Measurements from ENCODE around the gene DVL1.
"Not testable (repeated sequence)": the region's sequence is repeated elsewhere in the genome, so short reads cannot be mapped to it uniquely, and the experiment has no call there.

DVL1 gene

DNA sequence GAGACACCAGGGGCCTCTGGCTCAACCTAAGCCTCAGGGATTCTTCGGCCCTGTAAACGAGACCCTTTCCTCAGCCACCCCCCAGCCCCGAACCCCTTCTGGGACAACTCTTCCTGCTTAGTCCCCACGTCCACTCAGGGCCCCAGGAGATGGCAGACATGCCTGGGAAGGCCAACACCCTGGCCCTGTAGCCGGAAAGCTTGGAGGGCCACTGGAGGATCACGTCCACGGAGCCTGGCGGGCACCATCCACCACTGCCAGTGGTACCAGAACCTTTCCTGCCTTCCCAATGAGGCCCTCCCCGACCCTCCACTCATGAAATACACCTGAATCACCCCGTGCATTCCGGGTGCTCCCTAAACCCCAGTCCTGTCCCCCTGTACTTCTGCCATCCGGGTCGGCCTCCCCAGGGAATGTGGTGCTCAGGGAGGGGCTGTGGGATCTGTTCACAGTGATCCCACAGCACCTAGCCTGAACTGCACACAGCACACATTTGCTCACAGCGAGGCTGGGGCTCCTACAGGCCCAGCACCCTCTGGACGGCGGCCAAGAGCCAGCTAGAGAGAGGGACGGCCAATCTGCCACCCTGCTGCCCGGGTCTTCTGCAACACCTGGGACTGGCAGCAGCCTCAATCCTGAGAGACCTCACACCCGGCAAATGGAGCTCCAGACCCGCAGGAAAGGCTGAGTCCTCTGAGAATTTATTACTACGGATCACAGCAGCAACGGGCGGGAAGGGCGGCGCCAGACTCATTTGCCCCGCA lies 24.0 kb upstream of the DVL1 start:
- no peak for DNase-seq

DNA sequence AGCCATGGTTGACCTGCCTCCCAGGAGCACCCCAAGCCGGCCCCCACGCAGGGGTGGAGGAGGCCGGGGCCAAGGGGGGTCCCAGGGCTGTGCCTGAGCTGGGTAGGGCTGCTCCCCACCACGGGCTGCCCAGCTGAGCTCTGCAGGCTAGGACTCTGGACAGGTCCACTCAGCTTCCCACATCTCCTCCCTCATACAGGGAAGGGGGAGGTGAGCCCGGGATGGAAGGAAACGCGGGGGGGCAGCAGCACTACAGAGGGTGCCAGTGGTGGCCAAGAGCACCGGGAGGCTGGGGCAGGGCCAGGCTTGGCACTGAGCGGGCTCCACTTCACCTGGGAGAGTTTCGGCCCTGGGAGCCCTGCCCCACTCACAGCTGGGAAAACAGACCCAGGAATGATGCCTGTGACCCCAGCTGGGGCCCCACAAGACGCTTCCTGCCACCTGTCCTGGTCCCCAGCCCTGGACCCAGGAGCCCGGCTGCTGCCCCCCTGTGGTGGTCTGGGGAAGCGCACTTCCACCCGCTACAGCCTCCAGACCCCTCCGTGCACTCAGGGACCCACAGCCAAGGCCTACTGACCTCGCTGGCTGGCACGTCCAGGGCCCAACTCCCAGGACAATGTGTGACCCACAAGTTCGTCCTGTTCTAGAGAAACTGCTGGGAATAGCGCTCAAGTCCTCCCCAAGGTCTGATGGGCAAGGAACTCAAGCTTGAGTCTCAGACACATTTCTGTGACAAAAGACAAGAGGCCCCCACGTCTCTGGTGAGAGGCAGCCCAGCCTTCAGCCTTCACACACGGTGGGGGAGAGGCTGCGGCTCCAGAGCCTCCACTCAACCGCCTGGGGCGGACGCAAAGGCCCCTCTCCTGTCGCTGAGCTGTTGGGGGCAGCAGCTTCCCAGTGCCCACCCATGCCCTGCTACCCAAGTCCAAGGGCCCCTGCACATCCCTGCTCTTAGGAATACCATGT lies 22.8 kb upstream of the DVL1 start:
- DNase-seq = no peak

DNA sequence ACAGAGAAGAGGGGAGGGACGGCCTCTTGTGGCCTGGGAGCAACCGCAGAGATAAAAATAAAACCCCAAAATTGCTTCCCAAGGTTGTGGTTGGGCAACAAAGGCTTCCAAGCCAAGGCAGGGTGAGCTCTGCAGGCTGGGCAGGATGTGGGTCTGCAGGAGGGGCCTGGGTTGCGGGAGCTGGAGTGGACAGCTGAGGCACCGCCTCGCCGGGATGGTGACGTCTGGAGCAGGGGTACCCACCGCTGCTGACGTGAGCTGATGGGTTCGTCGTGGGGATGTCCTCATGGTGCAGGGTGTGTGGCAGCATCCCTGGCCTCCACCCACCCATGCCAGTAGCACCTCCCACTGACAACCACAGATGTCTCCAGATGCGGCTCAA lies 22.1 kb upstream of the DVL1 start:
- no peak for DNase-seq

- no peak for DNase-seq
These were observed 21.6 kb upstream of the DVL1 start for GRCh38 chr1:1370771-1371300.

GRCh38 chr1:1370094-1370493 lies 20.9 kb upstream of the DVL1 start:
- not testable (repeated sequence) for DNase-seq

DNA sequence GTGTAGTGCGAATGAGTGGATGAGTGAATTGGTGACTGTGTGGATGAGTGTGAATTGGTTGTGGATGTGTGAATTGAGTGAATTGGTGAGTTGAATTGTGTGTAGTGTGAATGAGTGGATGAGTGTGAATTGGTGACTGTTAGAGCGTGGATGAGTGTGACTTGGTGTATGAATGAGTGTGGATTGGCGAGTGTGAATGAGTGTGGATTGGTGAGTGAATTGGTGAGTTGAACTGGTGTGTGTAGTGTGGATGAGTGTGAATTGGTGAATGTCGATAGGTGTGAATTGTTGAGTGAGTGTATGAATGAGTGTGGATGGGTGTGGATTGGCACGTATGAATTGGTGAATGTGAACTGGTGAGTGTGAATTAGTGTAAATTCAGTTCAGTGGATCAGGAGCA lies 18.1 kb upstream of the DVL1 start:
- no peak for DNase-seq

- DNase-seq = no peak
These were observed 17.5 kb upstream of the DVL1 start for GRCh38 chr1:1366699-1367066.

GRCh38 chr1:1365875-1366698 lies 16.9 kb upstream of the DVL1 start:
- no peak for DNase-seq

DNA sequence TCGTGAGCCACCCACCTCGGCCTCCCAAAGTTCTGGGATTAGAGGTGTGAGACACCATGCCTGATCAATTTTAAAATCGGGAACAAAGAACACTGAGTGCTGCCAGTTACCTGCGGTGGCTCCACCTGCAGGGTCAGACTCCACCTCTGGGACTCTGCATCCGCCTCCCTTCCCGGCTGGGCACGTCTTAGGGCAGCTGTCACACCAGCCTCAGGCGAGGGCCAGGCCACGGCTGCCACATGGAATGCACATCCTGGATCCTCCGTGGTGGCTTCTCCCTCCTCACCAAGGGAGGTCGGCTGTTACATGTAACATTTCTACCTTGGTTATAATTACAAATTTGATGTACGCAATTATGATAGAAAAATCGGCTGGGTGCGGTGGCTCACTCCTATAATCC lies 15.0 kb upstream of the DVL1 start:
- DNase-seq = no peak

DNA sequence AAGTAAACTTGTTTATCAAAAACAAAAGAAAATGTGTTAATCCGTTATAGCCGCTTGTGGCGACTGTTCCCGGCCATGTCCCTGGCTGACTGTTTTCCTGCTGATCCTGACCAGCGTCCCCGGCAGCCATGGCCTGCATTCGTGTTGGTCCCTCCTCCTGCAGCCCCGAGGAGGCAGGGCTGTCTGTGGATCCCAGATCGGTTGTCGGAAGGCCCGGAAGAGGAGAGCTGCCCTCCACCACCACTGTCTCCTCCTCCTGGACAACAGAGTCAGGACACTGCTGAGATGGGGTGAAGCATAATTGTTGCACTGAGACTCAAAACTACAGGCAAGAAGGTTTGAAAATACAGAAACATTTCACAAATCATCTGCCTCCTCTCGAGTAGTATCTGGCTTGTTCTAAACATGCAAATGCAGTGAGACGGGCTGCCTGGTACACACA lies 12.8 kb upstream of the DVL1 start:
- DNase-seq = no peak

DNA sequence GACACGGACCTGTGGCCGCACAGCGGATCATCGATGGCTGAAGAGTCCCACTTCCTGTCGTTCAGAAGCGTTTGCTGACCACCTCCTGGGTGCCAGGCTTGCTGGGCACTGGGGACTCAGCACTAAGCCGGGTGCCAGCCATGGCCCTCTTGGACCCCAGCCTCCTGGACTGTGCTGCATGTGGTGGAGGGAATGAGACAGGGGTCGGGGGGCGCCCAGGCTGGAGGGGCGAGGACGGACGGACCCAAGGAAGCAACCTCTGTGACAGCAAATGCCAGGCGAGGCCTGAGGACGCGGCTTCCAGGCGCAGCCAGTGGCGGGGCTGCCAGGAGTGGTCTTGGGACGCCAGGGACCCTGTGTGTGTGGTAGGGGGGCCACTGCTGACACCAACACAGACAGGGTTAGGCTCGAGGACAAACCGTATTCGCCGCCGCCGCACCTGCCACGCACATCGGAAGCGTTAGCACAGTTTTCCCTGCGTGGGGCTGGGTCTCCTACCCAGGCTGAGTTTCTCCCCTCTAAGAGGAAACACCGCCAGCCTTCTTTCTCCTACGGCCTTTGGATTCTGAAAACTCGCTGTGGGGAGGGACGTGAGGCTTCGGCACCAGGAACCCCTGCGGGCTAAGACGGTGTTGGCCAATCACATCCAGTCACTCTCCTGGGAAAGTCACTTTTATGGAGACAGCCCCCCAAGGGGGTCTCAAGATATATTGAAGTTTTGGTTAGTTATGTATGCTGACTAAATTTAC lies 12.2 kb upstream of the DVL1 start:
- DNase-seq = no peak

GRCh38 chr1:1360506-1361169 lies 11.4 kb upstream of the DVL1 start:
- no peak for DNase-seq

DNA sequence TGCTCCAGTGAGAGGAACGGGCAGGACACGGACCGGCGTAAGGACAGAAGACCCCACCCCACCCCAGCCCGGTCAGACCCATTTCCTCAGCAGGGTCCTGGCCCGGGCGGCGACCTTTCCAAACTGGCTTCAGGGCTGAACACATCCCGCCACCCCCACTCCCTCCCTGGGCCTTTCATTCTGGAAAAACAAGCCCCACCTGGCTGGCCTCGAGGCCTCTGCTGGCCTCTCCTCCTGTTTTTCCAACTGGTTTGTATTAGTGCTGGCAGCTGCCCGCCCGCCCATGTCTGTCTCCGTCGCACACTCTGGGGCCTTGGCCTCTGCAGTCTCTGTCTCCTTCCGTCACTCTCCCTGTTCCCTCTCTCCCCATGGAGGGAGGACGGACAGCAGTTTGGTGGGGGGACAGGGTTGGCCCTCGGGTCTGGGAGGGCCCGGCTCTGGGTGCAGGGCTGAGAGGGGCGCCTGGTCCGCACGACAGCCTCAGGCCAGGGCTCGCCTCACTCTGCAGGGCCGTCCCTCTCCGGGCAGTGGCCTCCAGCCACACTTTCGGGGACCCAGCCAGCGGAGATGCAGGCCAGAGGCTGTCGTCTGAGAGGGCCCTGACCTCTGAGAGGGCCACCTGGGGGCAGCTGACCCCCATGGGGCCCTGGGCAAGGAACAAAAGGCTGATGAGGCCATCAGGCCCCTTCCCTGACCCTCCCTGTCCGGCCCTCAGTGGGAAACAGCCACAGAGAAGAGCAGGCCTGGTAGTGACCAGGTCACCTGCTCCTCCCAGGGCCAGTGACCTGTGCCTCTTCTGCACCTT lies 10.6 kb upstream of the DVL1 start:
- no peak for DNase-seq

DNA sequence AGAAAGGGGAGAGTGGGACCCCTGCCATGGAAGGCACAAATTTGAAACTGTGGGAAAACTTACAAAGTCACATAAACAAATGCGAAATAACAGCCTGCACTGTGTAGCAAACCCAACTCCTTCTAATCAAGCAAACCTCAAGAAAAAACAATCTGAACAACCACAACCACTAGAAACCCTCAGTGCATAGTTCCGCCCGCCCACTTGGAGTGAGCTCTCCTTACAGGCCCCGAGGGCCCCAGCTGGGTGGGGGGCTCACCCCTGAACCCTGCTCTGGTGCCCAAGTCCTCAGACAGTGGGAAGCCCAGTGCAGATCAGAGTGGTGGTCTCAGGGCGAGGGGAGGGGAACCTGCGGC lies 10.1 kb upstream of the DVL1 start:
- DNase-seq = no peak

DNA sequence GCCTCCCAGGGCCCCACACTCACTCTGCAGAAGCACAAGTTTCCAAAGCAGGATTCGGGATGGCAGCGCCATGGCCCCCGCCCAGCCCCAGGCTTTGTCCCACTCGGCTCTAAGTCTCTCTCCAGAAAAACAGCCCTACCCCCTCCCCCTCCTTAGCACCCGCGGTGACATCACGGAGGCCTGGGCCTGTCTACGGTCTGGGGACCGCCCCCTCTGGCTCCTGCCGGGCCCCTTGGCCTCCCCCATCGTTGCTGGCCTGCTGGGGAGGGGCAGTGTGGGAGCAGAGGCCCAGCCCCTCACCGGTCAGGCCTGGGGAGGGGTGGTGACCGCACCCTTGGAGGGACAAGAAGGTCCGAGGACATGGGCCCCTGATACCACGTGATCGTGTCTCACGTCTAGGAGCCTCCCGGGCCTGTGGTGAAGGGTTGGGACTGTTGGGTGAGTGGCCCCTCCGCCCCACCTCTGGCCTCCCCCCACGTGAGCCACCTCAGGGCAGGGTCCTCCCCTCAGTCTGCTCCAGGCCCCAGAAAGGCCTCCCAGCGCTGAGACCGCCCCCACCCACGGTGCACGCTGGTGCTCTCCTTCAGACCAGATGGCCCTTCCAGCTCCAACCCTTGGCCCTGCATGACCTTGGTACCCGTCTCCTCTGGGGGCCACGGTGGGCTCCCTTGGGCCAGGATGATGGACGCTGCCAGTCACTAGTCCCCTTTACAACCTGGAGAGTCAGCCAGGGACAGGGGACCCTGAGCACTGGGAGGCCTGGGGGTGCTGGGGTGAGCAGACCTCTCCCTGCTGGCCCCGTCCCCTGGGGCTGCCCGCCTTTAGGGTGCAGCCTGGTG lies 9.4 kb upstream of the DVL1 start, which contains the start of gene MXRA8:
MXRA8 (minus strand) TSS at position 123 of the 839 bp plus-strand sequence; CDS start at position 72, 51 bp downstream.
- DNase-seq = no peak

- no peak for DNase-seq
These were observed 8.7 kb upstream of the DVL1 start for GRCh38 chr1:1357871-1358432.

DNA sequence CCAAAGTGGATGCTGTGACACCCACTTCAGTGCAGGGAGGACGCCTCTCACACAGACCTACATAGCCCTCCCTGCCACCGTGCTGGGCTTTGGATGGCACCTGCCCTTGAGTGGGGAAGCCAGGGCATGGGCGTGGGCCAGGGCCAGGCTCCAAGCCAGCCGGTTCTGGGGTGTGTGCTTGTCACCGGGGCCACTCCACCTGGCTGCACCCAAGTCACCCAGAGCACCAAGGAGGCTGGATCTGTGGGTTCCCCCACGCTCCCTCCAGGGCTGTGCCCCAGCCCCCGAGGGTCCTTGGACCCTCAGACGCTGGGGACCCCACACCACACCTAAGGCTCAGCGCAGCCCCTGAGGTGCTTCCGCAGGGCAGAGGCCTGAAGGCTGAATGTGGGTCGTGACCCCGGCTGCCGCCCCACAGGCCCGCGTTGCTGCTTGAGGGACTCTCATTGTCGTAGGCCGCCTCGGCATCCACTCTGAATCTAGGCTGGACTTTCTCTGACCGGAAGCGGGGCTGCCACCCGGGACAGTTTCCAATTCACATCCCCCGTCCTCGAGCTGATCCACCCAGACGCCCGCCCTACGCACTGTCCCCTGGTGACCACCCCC lies 7.7 kb upstream of the DVL1 start:
- DNase-seq = no peak

DNA sequence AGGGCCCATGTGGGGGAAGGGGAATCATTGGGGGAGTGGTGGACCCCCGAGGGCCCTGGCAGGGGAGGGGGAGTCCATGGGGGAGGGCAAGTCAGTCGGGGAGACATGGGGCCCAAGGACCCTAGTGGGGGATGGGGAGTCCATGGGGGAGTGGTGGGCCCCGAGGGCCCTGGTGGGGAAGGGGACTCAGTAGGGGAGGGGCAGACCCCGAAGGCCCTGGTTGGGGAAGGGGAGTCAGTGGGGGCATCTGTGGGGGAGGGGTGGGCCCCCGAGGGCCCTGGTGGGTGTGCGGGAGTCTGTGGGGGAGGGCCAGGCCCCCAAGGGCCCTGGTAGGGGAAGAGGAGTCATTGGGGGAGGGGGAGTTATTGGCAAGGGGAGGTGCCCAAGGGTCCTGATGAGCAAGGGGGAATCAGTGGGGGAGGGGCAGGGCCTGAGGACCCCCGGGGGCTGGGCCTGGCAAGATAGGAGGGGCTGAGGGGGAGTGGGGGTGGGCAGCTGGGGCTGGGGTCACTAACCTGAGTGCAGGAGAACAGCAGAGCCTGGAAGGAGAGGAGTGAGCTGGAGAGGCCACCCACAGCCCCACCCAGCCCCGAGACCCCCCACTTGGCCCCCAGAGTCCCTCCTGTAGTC lies 7.1 kb upstream of the DVL1 start:
- DNase-seq = no peak
